ENCODE data around the gene NDEL1. TPM values are rescaled to one million over a fixed set of nuclear protein-coding genes. Genes with fewer than 3 reads are reported as not detected.

The NDEL1 gene
- total RNA-seq, 1 experiment from 2014 or later, result 41.8 TPM

- Histone ChIP-seq H3K27me3 (no peaks in the 10 kb centered on the region), H3K36me3 (peaks cover 89% of the 10 kb centered on the region), H3K4me3 (no peak overlapping the region), H3K9me3 (no peaks in the 10 kb centered on the region)
- no peak for DNase-seq
These were observed 30.1 kb downstream of the NDEL1 start for GRCh38 chr17:8465759-8466158.

- Histone ChIP-seq H3K4me3 (no peak overlapping the region), H3K36me3 (peaks cover 89% of the 10 kb centered on the region), H3K27me3 (no peaks in the 10 kb centered on the region), H3K9me3 (no peaks in the 10 kb centered on the region)
- DNase-seq, result no peak
These were observed 30.8 kb downstream of the NDEL1 start for GRCh38 chr17:8466456-8466855.

GRCh38 chr17:8466873-8467272 lies 31.2 kb downstream of the NDEL1 start:
- DNase-seq, result no peak
- Histone ChIP-seq H3K9me3 (no peaks in the 10 kb centered on the region), H3K4me3 (no peak overlapping the region), H3K27me3 (no peaks in the 10 kb centered on the region), H3K36me3 (peaks cover 89% of the 10 kb centered on the region)

GRCh38 chr17:8467527-8467926 lies 31.8 kb downstream of the NDEL1 start:
- Histone ChIP-seq H3K9me3 (no peaks in the 10 kb centered on the region), H3K36me3 (peaks cover 86% of the 10 kb centered on the region), H3K27me3 (no peaks in the 10 kb centered on the region), H3K4me3 (no peak overlapping the region)
- DNase-seq, result no peak

GRCh38 chr17:8468127-8468526 lies 32.4 kb downstream of the NDEL1 start:
- Histone ChIP-seq H3K36me3 (peaks cover 86% of the 10 kb centered on the region), H3K27me3 (no peaks in the 10 kb centered on the region), H3K9me3 (no peaks in the 10 kb centered on the region), H3K4me3 (no peak overlapping the region)
- no peak for DNase-seq

- Histone ChIP-seq H3K4me3 (no peak overlapping the region), H3K36me3 (peaks cover 86% of the 10 kb centered on the region), H3K27me3 (no peaks in the 10 kb centered on the region), H3K9me3 (no peaks in the 10 kb centered on the region)
- DNase-seq, result no peak
These were observed 33.3 kb downstream of the NDEL1 start for GRCh38 chr17:8468980-8469379.

GRCh38 chr17:8469964-8470363 lies 34.3 kb downstream of the NDEL1 start:
- Histone ChIP-seq H3K27me3 (no peaks in the 10 kb centered on the region), H3K4me3 (no peak overlapping the region), H3K36me3 (peaks cover 86% of the 10 kb centered on the region), H3K9me3 (no peaks in the 10 kb centered on the region)
- DNase-seq, result no peak

GRCh38 chr17:8470447-8471047 lies 34.9 kb downstream of the NDEL1 start:
- H3K4me3 ChIP-seq, result no peak overlapping the region
- no peaks in the 10 kb centered on the region for H3K9me3 ChIP-seq
- DNase-seq, result no peak
- H3K36me3 ChIP-seq, result peaks cover 88% of the 10 kb centered on the region
- no peaks in the 10 kb centered on the region for H3K27me3 ChIP-seq

GRCh38 chr17:8472663-8473062 lies 37.0 kb downstream of the NDEL1 start:
- no peaks in the 10 kb centered on the region for H3K27me3 ChIP-seq
- H3K9me3 ChIP-seq, result no peaks in the 10 kb centered on the region
- peaks cover 89% of the 10 kb centered on the region for H3K36me3 ChIP-seq
- DNase-seq, result no peak
- no peak overlapping the region for H3K4me3 ChIP-seq

GRCh38 chr17:8473451-8474192 lies 37.9 kb downstream of the NDEL1 start:
- no peak for DNase-seq
- Histone ChIP-seq H3K4me3 (no peak overlapping the region), H3K36me3 (peaks cover 87% of the 10 kb centered on the region), H3K27me3 (no peaks in the 10 kb centered on the region), H3K9me3 (no peaks in the 10 kb centered on the region)

GRCh38 chr17:8474826-8475225 lies 39.1 kb downstream of the NDEL1 start:
- no peak overlapping the region for H3K4me3 ChIP-seq
- no peak for DNase-seq
- peaks cover 88% of the 10 kb centered on the region for H3K36me3 ChIP-seq
- H3K27me3 ChIP-seq, result no peaks in the 10 kb centered on the region
- H3K9me3 ChIP-seq, result no peaks in the 10 kb centered on the region

- Histone ChIP-seq H3K27me3 (no peaks in the 10 kb centered on the region), H3K4me3 (no peak overlapping the region), H3K36me3 (peaks cover 90% of the 10 kb centered on the region), H3K9me3 (no peaks in the 10 kb centered on the region)
- no peak for DNase-seq
These were observed 39.5 kb downstream of the NDEL1 start for GRCh38 chr17:8475227-8475626.

- Histone ChIP-seq H3K36me3 (peaks cover 89% of the 10 kb centered on the region), H3K4me3 (no peak overlapping the region), H3K27me3 (no peaks in the 10 kb centered on the region), H3K9me3 (no peaks in the 10 kb centered on the region)
- DNase-seq, result no peak
These were observed 40.1 kb downstream of the NDEL1 start for GRCh38 chr17:8475781-8476180.

GRCh38 chr17:8476741-8477140 lies 41.1 kb downstream of the NDEL1 start:
- H3K4me3 ChIP-seq, result no peak overlapping the region
- no peaks in the 10 kb centered on the region for H3K9me3 ChIP-seq
- DNase-seq, result no peak
- H3K36me3 ChIP-seq, result peaks cover 87% of the 10 kb centered on the region
- no peaks in the 10 kb centered on the region for H3K27me3 ChIP-seq

- Histone ChIP-seq H3K4me3 (no peak overlapping the region), H3K9me3 (no peaks in the 10 kb centered on the region), H3K27me3 (no peaks in the 10 kb centered on the region), H3K36me3 (peaks cover 88% of the 10 kb centered on the region)
- no peak for DNase-seq
These were observed 41.5 kb downstream of the NDEL1 start for GRCh38 chr17:8477171-8477570.

GRCh38 chr17:8477715-8478441 lies 42.2 kb downstream of the NDEL1 start:
- peaks cover 89% of the 10 kb centered on the region for H3K36me3 ChIP-seq
- H3K9me3 ChIP-seq, result no peaks in the 10 kb centered on the region
- DNase-seq, result no peak
- no peaks in the 10 kb centered on the region for H3K27me3 ChIP-seq
- H3K4me3 ChIP-seq, result no peak overlapping the region

- DNase-seq, result peak; percentile 89
- Histone ChIP-seq H3K27me3 (no peaks in the 10 kb centered on the region), H3K9me3 (peaks cover 11% of the 10 kb centered on the region), H3K36me3 (peaks cover 89% of the 10 kb centered on the region), H3K4me3 (no peak overlapping the region)
These were observed 43.8 kb downstream of the NDEL1 start for GRCh38 chr17:8479431-8479947.

All from MG63 (cell line).